NOMO-1 treated with DMSO at 0.1 percent for 48 hours (cell line): ENCODE results near the gene TRIM29.

Source experiments
- DNase-seq: peaks from one replicate; lab custom pipeline; 2025; ENCODE audit not compliant: unreplicated experiment; lab: John Stamatoyannopoulos, UW

Gene TRIM29

GRCh38 chr11:120141113-120141767 is 3.3 kb upstream of the TRIM29 start:
- no peak for DNase-seq

- no peak for DNase-seq
These were observed 1.6 kb upstream of the TRIM29 start for GRCh38 chr11:120139316-120140069.

- no peak for DNase-seq
These were observed 714 bp downstream of the TRIM29 start for GRCh38 chr11:120137187-120137610.

GRCh38 chr11:120136356-120136755 is 1.6 kb downstream of the TRIM29 start:
- DNase-seq = no peak

- no peak for DNase-seq
These were observed 2.1 kb downstream of the TRIM29 start for GRCh38 chr11:120135838-120136237.

GRCh38 chr11:120134931-120135228 is 3.0 kb downstream of the TRIM29 start:
- no peak for DNase-seq

- DNase-seq = no peak
These were observed 3.6 kb downstream of the TRIM29 start for GRCh38 chr11:120134106-120134930.

- no peak for DNase-seq
These were observed 4.5 kb downstream of the TRIM29 start for GRCh38 chr11:120133216-120134105.

GRCh38 chr11:120132645-120133185 is 5.2 kb downstream of the TRIM29 start:
- no peak for DNase-seq

- DNase-seq = no peak
These were observed 5.8 kb downstream of the TRIM29 start for GRCh38 chr11:120131941-120132644.

GRCh38 chr11:120130991-120131760 is 6.7 kb downstream of the TRIM29 start:
- no peak for DNase-seq

GRCh38 chr11:120130176-120130980 is 7.5 kb downstream of the TRIM29 start:
- no peak for DNase-seq

- no peak for DNase-seq
These were observed 8.3 kb downstream of the TRIM29 start for GRCh38 chr11:120129570-120129969.

GRCh38 chr11:120128392-120129119 is 9.4 kb downstream of the TRIM29 start:
- no peak for DNase-seq

GRCh38 chr11:120127236-120127635 is 10.7 kb downstream of the TRIM29 start:
- DNase-seq = no peak

- no peak for DNase-seq
These were observed 11.3 kb downstream of the TRIM29 start for GRCh38 chr11:120126620-120127019.

GRCh38 chr11:120125509-120125908 is 12.4 kb downstream of the TRIM29 start:
- no peak for DNase-seq

- no peak for DNase-seq
These were observed 12.9 kb downstream of the TRIM29 start for GRCh38 chr11:120125024-120125423.
